ENCODE results near the gene KRT33B.

DNA sequence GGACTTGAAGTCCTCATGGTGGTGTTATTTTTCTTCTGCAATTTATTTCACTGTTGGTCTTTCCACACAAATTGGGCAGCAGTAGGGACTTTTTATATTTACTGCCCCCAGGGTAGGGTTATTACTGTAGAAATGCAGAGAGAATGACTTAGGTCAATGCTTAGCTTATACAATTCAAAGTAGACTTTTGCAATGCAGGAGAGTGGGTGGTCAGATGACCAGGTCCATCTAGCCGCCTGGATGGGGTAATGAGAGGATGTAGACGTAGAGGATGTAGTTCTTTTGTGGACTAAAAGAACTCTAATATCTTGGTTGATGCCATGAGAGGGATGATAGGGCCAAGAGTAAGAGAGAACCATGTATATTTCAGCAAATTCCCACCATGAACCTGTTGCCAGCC lies 51.4 kb downstream of the KRT33B start:
- TF ChIP-seq POLR2A (IDR thresholded peaks at IDR 0.05) = no peak
- TF ChIP-seq, protein P1, sequence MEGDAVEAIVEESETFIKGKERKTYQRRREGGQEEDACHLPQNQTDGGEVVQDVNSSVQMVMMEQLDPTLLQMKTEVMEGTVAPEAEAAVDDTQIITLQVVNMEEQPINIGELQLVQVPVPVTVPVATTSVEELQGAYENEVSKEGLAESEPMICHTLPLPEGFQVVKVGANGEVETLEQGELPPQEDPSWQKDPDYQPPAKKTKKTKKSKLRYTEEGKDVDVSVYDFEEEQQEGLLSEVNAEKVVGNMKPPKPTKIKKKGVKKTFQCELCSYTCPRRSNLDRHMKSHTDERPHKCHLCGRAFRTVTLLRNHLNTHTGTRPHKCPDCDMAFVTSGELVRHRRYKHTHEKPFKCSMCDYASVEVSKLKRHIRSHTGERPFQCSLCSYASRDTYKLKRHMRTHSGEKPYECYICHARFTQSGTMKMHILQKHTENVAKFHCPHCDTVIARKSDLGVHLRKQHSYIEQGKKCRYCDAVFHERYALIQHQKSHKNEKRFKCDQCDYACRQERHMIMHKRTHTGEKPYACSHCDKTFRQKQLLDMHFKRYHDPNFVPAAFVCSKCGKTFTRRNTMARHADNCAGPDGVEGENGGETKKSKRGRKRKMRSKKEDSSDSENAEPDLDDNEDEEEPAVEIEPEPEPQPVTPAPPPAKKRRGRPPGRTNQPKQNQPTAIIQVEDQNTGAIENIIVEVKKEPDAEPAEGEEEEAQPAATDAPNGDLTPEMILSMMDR (IDR thresholded peaks at IDR 0.05) = no peak

All from testis (tissue), 2 donors.